Neural progenitor cell (in vitro differentiated cells): ENCODE measurements around the gene LGALSL. TPM values are rescaled to one million over a fixed set of nuclear protein-coding genes. Genes with fewer than 3 reads are reported as not detected.
A peak's percentile ranks its signal among the peaks of the same experiment; 100 is the strongest.

Experiments
- DNase-seq: peaks from one replicate; pipeline ENCODE4 v3.0.0-alpha.2; 2016; ENCODE audit warnings: low spot score
- H2AFZ ChIP-seq: fragments of 200-600 bp; sonication (generic); replicated peaks from 2 replicates; pipeline ENCODE4 v1.6.1; 2016; ENCODE audit warnings: antibody characterized with exemption
- H3F3A ChIP-seq: fragments of 200-600 bp; sonication (generic); 2 replicates; pipeline ENCODE4 v1.6.1; 2016; ENCODE audit warnings: antibody characterized with exemption, low read depth
- H3K27ac ChIP-seq: fragments of 200-600 bp; sonication (generic); 2 replicates; pipeline ENCODE4 v1.5.1; 2016; ENCODE audit warnings: mild to moderate bottlenecking
- H3K27me3 ChIP-seq: fragments of 200-600 bp; sonication (generic); 2 replicates; pipeline ENCODE4 v1.6.1; 2016; ENCODE audit warnings: mild to moderate bottlenecking, moderate library complexity
- H3K36me3 ChIP-seq: fragments of 200-600 bp; sonication (generic); 2 replicates; pipeline ENCODE4 v1.5.1; 2016
- H3K4me1 ChIP-seq: fragments of 200-600 bp; sonication (generic); 2 replicates; pipeline ENCODE4 v1.6.1; 2016; ENCODE audit warnings: mixed run types
- H3K4me2 ChIP-seq: fragments of 200-600 bp; sonication (generic); 2 replicates; pipeline ENCODE4 v1.6.1; 2016
- H3K4me3 ChIP-seq: fragments of 200-600 bp; sonication (generic); 2 replicates; pipeline ENCODE4 v1.5.1; 2016
- H3K79me2 ChIP-seq: fragments of 200-600 bp; sonication (generic); 2 replicates; pipeline ENCODE4 v1.6.1; 2016; ENCODE audit warnings: low read depth
- H3K9ac ChIP-seq: fragments of 200-600 bp; sonication (generic); 2 replicates; pipeline ENCODE4 v1.6.1; 2016
- H3K9me3 ChIP-seq: fragments of 200-600 bp; sonication (generic); 2 replicates; pipeline ENCODE4 v1.5.1; 2016; ENCODE audit warnings: low read depth
- H4K20me1 ChIP-seq: fragments of 200-600 bp; sonication (generic); 2 replicates; pipeline ENCODE4 v1.6.1; 2016; ENCODE audit warnings: low read depth
- H3K27ac Mint-ChIP-seq: 3 replicates; pipeline ENCODE4 v1.8.0; 2021; ENCODE audit warnings: mixed read lengths
- H3K27me3 Mint-ChIP-seq: 2 replicates; pipeline ENCODE4 v1.8.0; 2022; ENCODE audit warnings: low read depth, mild to moderate bottlenecking, inconsistent platforms, moderate library complexity, mixed read lengths; ENCODE audit not compliant: insufficient read depth
- H3K36me3 Mint-ChIP-seq: 3 replicates; pipeline ENCODE4 v1.8.0; 2021; ENCODE audit warnings: mixed read lengths
- H3K4me1 Mint-ChIP-seq: 3 replicates; pipeline ENCODE4 v1.8.0; 2021; ENCODE audit warnings: mixed read lengths
- H3K4me3 Mint-ChIP-seq: 3 replicates; pipeline ENCODE4 v1.8.0; 2021; ENCODE audit warnings: mild to moderate bottlenecking, moderate library complexity, mixed read lengths
- H3K9me3 Mint-ChIP-seq: 3 replicates; pipeline ENCODE4 v1.8.0; 2020; ENCODE audit warnings: mixed read lengths
- CTCF ChIP-seq: fragments of 200-600 bp; sonication (generic); IDR thresholded peaks from 2 replicates; pipeline ENCODE4 v1.5.1; 2017; ENCODE audit warnings: antibody characterized with exemption, mild to moderate bottlenecking
- EZH2 ChIP-seq: fragments of 200-600 bp; sonication (generic); IDR thresholded peaks from 2 replicates; pipeline ENCODE4 v1.6.1; 2017; ENCODE audit warnings: antibody characterized with exemption, mild to moderate bottlenecking, moderate library complexity
- EZH2phosphoT487 ChIP-seq: fragments of 200-600 bp; sonication (generic); IDR thresholded peaks from 2 replicates; pipeline ENCODE4 v1.6.1; 2017; ENCODE audit warnings: antibody characterized with exemption
- total RNA-seq: library from RNA; depleted of rRNA; stranded (reverse); fragments of >200 nt; gene quantifications from 2 replicates; pipeline ENCODE4 v1.2.3, GENCODE V29; 2015; ENCODE audit warnings: low replicate concordance

The LGALSL gene
- total RNA-seq, 1 donor from 2014 or later: 31.1 TPM

DNA sequence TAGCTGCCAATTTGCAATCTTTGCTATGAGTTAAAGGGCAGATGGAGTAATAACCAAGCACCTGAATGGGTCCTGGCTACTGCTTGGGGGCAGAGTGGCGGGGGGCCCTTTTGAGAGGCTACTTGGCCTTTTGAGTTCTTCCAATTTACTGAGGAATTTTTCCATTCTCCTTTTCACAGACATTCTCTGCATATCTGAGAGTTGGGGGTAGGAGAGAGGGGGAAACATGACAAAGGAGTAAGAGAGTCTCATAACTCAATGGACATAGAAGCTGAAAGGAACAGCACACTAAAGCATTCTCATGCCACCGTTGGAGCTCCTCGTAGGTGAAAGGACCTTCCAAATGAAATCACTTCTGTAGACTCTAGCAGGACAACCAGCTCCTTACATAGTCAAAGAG is 16.1 kb downstream of the LGALSL start:
- Histone ChIP-seq H3K36me3 (no peaks in the 10 kb centered on the region), H3K4me1 (peaks cover 28% of the 10 kb centered on the region), H3K27me3 (no peaks in the 10 kb centered on the region), H3F3A (peaks cover 16% of the 10 kb centered on the region), H4K20me1 (no peaks in the 10 kb centered on the region), H2AFZ (no peak overlapping the region), H3K9me3 (no peaks in the 10 kb centered on the region), H3K9ac (no peak overlapping the region), H3K4me2 (peak overlapping the region; percentile 34), H3K4me3 (no peak overlapping the region), H3K79me2 (no peaks in the 10 kb centered on the region), H3K27ac (no peak overlapping the region)
- Mint-ChIP-seq H3K4me1 (peaks cover 31% of the 10 kb centered on the region), H3K27me3 (peaks cover 2% of the 10 kb centered on the region), H3K9me3 (no peaks in the 10 kb centered on the region), H3K36me3 (no peaks in the 10 kb centered on the region), H3K4me3 (no peak overlapping the region), H3K27ac (no peak overlapping the region)
- no peak for TF ChIP-seq CTCF
- TF ChIP-seq EZH2phosphoT487: no peak
- no peak for TF ChIP-seq EZH2
- no peak for DNase-seq

- H3K4me1 ChIP-seq: peaks cover 28% of the 10 kb centered on the region
- no peaks in the 10 kb centered on the region for H3K9me3 ChIP-seq
- no peaks in the 10 kb centered on the region for H4K20me1 ChIP-seq
- no peak overlapping the region for H2AFZ ChIP-seq
- peaks cover 16% of the 10 kb centered on the region for H3F3A ChIP-seq
- H3K9ac ChIP-seq: no peak overlapping the region
- no peak for TF ChIP-seq EZH2phosphoT487
- TF ChIP-seq EZH2: no peak
- TF ChIP-seq CTCF: no peak
- H3K27me3 Mint-ChIP-seq: peaks cover 2% of the 10 kb centered on the region
- no peaks in the 10 kb centered on the region for H3K9me3 Mint-ChIP-seq
- no peaks in the 10 kb centered on the region for H3K27me3 ChIP-seq
- peak; percentile 47 for DNase-seq
- no peaks in the 10 kb centered on the region for H3K79me2 ChIP-seq
- H3K27ac ChIP-seq: no peak overlapping the region
- no peak overlapping the region for H3K27ac Mint-ChIP-seq
- no peaks in the 10 kb centered on the region for H3K36me3 ChIP-seq
- no peak overlapping the region for H3K4me3 Mint-ChIP-seq
- H3K4me2 ChIP-seq: peak overlapping the region; percentile 34
- H3K36me3 Mint-ChIP-seq: no peaks in the 10 kb centered on the region
- H3K4me3 ChIP-seq: no peak overlapping the region
- peaks cover 31% of the 10 kb centered on the region for H3K4me1 Mint-ChIP-seq
Measured at GRCh38 chr2:64470766-64471295, 16.9 kb downstream of the LGALSL start.

DNA sequence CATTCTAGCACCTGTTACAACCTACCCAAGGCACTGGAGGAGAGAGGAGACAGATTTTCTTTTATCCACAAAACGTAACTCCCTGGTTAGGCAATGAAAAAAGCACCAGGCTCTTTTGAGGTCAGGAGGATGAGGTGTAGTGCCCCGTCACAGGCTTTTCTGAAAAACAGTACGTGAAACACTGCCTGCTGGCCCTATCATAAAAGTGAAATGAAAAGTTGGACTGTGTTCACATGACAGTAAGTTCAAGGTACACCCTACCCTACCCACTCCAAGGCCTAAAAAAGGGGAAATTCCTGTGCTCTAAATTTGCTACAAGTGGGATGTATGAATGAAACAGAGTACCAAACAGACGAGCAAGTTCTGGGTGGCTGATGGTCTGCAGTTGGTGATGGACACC is 17.6 kb downstream of the LGALSL start:
- no peaks in the 10 kb centered on the region for H4K20me1 ChIP-seq
- DNase-seq: no peak
- no peak overlapping the region for H3K27ac ChIP-seq
- H3K79me2 ChIP-seq: no peaks in the 10 kb centered on the region
- H3K4me1 ChIP-seq: peaks cover 28% of the 10 kb centered on the region
- H3K9me3 Mint-ChIP-seq: no peaks in the 10 kb centered on the region
- H3K27ac Mint-ChIP-seq: peak overlapping the region; percentile 26
- no peaks in the 10 kb centered on the region for H3K36me3 Mint-ChIP-seq
- no peaks in the 10 kb centered on the region for H3K27me3 ChIP-seq
- H3F3A ChIP-seq: peaks cover 16% of the 10 kb centered on the region
- H3K9me3 ChIP-seq: no peaks in the 10 kb centered on the region
- H3K4me1 Mint-ChIP-seq: peaks cover 30% of the 10 kb centered on the region
- no peak overlapping the region for H3K4me2 ChIP-seq
- no peaks in the 10 kb centered on the region for H3K36me3 ChIP-seq
- H3K27me3 Mint-ChIP-seq: peaks cover 2% of the 10 kb centered on the region
- no peak overlapping the region for H2AFZ ChIP-seq
- H3K4me3 ChIP-seq: no peak overlapping the region
- no peak overlapping the region for H3K9ac ChIP-seq
- TF ChIP-seq CTCF (no peak), EZH2phosphoT487 (no peak), EZH2 (no peak)
- H3K4me3 Mint-ChIP-seq: no peak overlapping the region
